KBM-7 (cell line): ENCODE data around the gene P2RY14.

Experiments
- DNase-seq: peaks from one replicate; pipeline ENCODE4 v3.0.0-alpha.2; 2015
- in situ Hi-C: fragments of 300-500 bp; cut with MboI; formaldehyde crosslinking; loops from 2 replicates; pipeline ENCODE4 v1.14.3; 2020; ENCODE audit warnings: low sequenced_read_pairs, low pct_unique_long_range_greater_than_20kb, mixed read lengths

Gene P2RY14

GRCh38 chr3:151168269-151169094 lies 109.9 kb downstream of the P2RY14 start:
- in situ Hi-C loops = loop anchor here (10.0 kb wide), 1 partner anchor 116 kb away; no protein-coding TSS in a partner anchor
- DNase-seq = peak; percentile 53

GRCh38 chr3:151166161-151166560 lies 112.2 kb downstream of the P2RY14 start:
- peak; percentile 32 for DNase-seq
- in situ Hi-C loops = loop anchor here (10.0 kb wide), 1 partner anchor 119 kb away; no protein-coding TSS in a partner anchor

GRCh38 chr3:151165226-151165625 lies 113.1 kb downstream of the P2RY14 start:
- in situ Hi-C loops = loop anchor here (10.0 kb wide), 1 partner anchor 120 kb away; no protein-coding TSS in a partner anchor
- no peak for DNase-seq
